NCI-H2081 (cell line): Measurements from ENCODE around the gene LY6G6C.

ENCODE experiments used
- DNase-seq, 2 experiments: peaks; one replicate each; lab custom pipeline; 2025; lab: John Stamatoyannopoulos, UW

The LY6G6C gene

DNA sequence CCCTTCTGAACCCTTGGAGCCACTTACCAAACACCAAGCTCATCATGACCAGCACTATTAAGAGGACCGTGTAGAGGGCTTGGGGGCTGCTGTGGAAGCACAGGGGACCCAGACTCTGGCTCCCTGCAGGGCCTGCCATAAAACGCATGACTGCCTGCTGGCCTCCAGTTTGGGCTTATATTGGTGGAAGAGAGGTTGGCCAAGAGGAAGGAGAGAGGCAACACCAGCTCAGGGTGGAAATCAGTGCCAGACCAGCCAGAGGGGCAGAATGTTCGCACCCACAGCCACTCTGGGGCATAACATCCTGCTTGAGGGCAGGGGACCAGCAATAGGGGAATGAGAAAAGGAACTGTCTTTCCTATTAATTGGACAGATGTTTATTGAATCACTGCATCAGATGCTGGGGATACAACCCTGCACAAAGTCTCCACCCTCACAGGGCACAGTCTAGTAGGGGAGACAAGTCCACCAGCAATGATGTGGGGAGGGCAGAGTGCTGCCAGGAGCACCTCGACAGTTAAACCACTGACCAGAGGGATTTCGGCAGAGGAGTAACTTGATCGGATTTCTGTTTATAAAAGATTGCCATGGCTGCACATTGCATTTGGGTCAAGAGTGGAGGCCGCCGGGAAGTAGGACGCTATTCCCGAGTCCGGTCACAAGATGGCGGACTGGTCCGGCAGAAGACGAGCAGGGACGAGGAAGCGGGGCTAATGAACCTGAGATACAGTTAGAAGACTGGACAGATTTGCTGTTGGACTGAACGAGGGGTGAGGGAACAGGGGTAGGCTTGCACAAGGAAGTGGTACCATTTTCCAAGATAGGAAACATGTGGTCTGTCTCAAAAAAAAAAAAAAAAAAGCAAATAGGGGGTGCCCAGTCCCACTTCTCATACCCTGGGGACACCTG is 41.1 kb downstream of the LY6G6C start, which contains the start of gene LY6G5C:
LY6G5C (minus strand) TSS at position 842 of the 909 bp plus-strand sequence; CDS start at position 148, 694 bp downstream.
- DNase-seq = peak; percentile 74 to 77

GRCh38 chr6:31677955-31678354 is 43.6 kb downstream of the LY6G6C start:
- DNase-seq = no peak

GRCh38 chr6:31676904-31677303 is 44.6 kb downstream of the LY6G6C start:
- no peak for DNase-seq

GRCh38 chr6:31676322-31676903 is 45.1 kb downstream of the LY6G6C start:
- no peak for DNase-seq

- no peak for DNase-seq
Observed at GRCh38 chr6:31669676-31670075, 51.9 kb downstream of the LY6G6C start, which contains the start of gene LY6G5B. TSS of gene LY6G5B (plus strand) at chr6:31669976. CDS start at chr6:31670951, 975 bp downstream.
